GM20000 (cell line): ENCODE results near the gene KRTAP10-6.
"Not testable (repeated sequence)": the region's sequence is repeated elsewhere in the genome, so short reads cannot be mapped to it uniquely, and the experiment has no call there.

Experiments used
- DNase-seq: peaks from one replicate; pipeline ENCODE4 v3.0.0; 2012; ENCODE audit warnings: low spot score
- CTCF ChIP-seq: IDR thresholded peaks from 2 replicates; pipeline ENCODE4 v1.5.1; 2012; ENCODE audit warnings: mild to moderate bottlenecking, control low read depth; ENCODE audit errors: extremely low read depth, missing control alignments

KRTAP10-6 gene

GRCh38 chr21:44599264-44600029 is 7.1 kb upstream of the KRTAP10-6 start:
- no peak for TF ChIP-seq CTCF
- no peak for DNase-seq

GRCh38 chr21:44598061-44598460 is 5.8 kb upstream of the KRTAP10-6 start:
- TF ChIP-seq CTCF: no peak

GRCh38 chr21:44596068-44596725 is 3.9 kb upstream of the KRTAP10-6 start:
- DNase-seq: no peak
- no peak for TF ChIP-seq CTCF

More at GRCh38 chr21:44598061-44598460, 5.8 kb upstream of the KRTAP10-6 start:
- DNase-seq: no peak

GRCh38 chr21:44595524-44595923 is 3.2 kb upstream of the KRTAP10-6 start:
- TF ChIP-seq CTCF: no peak
- no peak for DNase-seq

- DNase-seq: no peak
- TF ChIP-seq CTCF: no peak
These were observed 2.2 kb upstream of the KRTAP10-6 start for GRCh38 chr21:44594406-44594916.

- no peak for DNase-seq
- TF ChIP-seq CTCF: no peak
These were observed 1.5 kb upstream of the KRTAP10-6 start for GRCh38 chr21:44593598-44594405.

- DNase-seq: not testable (repeated sequence)
These were observed 539 bp downstream of the KRTAP10-6 start for GRCh38 chr21:44591801-44592130.

GRCh38 chr21:44590897-44591800 is 1.2 kb downstream of the KRTAP10-6 start:
- not testable (repeated sequence) for DNase-seq
